Fibroblast of the aortic adventitia (primary cell): ENCODE data around the gene GGCT. TPM values are rescaled to one million over a fixed set of nuclear protein-coding genes. Genes with fewer than 3 reads are reported as not detected.

Experiments used
- DNase-seq: peaks from one replicate; pipeline ENCODE4 v3.0.0-alpha.2; 2010; ENCODE audit warnings: low read depth
- H3K4me3 ChIP-seq: 2 replicates; pipeline ENCODE4 v1.5.1; 2011; ENCODE audit warnings: low read depth, mild to moderate bottlenecking, control low read depth, low read length, moderate library complexity
- total RNA-seq: library from RNA; depleted of rRNA; stranded (reverse); fragments of >200 nt; gene quantifications from 2 replicates; pipeline ENCODE4 v1.2.3, GENCODE V29; 2012; ENCODE audit warnings: low replicate concordance
- TF ChIP-seq, protein P1 (sequence below): IDR thresholded peaks from 2 replicates; pipeline ENCODE4 v1.5.1; 2011; ENCODE audit warnings: mild to moderate bottlenecking, low read length, control low read depth, inconsistent platforms; ENCODE audit not compliant: insufficient read depth

Gene GGCT
- total RNA-seq, 1 donor = 27.3 TPM

DNA sequence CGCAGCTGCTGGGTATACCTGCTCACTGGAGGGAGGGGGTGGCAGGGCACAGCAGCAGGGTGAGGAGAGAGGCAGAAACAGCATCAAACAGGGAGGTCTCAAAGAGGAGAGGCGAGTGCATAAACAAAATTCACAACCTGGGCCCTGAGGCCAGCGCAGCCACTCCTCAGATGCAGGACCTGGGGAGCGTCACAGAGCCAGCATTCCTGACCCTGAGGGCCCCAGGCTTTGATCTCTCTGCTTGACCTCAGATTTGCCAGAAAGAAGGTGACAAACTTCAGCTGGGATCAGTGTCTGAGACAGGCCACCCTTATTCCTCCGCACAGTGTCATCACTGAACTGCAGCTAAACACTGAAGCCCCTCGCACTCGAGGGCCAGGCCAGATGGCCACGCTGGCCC is 51.6 kb downstream of the GGCT start:
- TF ChIP-seq, protein P1, sequence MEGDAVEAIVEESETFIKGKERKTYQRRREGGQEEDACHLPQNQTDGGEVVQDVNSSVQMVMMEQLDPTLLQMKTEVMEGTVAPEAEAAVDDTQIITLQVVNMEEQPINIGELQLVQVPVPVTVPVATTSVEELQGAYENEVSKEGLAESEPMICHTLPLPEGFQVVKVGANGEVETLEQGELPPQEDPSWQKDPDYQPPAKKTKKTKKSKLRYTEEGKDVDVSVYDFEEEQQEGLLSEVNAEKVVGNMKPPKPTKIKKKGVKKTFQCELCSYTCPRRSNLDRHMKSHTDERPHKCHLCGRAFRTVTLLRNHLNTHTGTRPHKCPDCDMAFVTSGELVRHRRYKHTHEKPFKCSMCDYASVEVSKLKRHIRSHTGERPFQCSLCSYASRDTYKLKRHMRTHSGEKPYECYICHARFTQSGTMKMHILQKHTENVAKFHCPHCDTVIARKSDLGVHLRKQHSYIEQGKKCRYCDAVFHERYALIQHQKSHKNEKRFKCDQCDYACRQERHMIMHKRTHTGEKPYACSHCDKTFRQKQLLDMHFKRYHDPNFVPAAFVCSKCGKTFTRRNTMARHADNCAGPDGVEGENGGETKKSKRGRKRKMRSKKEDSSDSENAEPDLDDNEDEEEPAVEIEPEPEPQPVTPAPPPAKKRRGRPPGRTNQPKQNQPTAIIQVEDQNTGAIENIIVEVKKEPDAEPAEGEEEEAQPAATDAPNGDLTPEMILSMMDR = no peak

DNA sequence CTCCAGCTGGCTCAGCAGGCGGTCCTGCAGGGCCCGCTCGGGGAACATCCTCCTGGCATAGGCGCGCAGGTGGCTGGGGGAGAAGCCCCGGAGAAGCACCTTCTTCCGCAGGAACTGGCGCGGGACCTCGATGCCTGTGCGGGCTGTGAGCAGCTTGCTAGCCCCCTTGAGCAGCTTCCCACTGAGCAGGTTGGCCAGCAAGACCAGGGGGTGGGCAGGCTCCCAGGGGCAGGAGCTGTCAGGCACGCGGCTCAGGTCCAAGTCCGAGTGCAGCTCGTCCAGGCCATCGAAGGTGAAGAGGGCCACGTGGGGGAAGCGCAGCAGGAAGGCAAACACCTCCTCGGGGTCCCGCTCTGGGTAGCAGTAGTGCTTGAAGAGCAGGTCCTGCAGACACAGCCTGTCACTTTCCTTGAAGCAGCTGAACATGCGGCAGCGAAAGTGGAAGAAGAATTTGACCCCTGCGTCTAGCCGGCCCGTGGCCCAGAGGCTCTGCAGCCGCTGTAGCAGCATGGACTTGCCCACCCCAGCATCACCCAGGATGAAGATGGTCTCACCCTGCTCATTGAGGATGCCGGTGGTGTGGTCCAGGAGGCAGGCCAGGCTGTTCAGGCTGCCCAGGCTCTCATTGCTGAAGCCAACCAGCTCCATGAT is 52.2 kb downstream of the GGCT start:
- no peak for DNase-seq
- TF ChIP-seq, protein P1 = no peak
- H3K4me3 ChIP-seq = no peak overlapping the region

More for the DNA sequence above, 51.6 kb downstream of the GGCT start:
- DNase-seq = no peak
- H3K4me3 ChIP-seq = no peak overlapping the region

DNA sequence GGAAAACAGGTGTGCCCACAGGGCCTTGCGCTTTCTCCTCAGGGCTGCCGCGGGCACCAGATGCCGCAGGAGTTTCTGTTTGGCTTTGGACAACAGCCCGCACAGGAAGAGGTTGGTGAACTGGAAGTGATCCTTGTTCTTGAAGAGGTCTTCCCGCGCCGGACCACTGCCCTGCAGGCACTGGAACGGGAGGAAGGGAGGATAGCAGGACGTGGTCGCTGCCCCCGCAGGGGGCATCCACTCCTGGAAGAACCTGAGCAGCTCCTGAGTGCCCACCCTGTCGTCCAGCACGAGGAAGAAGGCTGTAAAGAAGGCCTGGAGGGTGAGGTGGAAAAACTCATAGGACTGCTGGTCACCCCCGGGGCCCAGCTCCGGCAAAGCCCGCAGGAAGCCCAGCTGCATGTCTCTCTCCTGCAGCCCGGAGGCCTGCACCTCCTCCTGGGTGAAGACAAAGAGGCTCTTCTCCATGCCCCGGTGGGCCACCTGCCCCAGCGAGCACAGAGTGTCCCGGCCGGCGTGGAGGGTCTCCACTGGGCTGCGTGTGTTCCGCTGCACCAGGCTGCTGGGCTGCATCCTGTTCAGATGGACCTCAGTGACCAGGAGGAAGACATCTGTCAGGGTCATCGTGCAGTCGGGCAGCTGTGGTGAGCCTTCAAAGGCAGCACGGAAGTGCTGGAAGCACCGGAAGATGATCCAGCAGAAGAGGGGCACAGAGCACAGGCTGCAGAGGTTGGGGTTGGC is 52.9 kb downstream of the GGCT start:
- no peak for DNase-seq
- TF ChIP-seq, protein P1 = no peak
- no peak overlapping the region for H3K4me3 ChIP-seq

DNA sequence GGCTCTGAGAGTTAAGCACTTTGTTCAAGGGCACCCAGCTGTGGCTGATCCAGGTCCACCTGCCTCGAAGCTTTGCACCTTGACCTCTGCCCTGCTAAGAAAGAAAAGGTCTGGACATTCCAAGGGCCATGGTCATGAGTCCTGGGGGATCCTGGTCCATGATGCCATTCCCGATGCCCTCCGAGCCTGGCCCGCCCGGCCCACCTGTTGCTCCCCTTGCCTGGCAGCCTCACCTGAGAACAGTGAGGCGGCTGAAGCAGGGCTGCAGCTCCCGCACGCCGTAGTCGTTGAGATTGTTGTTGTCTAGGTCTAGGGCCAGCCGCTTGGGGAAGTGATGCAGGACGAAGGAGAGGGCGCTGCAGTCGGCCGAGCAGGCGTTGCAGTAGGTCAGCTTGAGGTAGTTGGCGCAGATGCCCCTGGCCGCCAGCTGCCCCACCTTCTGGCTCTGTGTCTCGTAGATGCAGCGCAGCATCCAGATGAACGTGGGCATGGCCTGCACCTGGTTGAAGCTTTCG is 53.6 kb downstream of the GGCT start:
- TF ChIP-seq, protein P1 = no peak
- DNase-seq = no peak
- H3K4me3 ChIP-seq = no peak overlapping the region

DNA sequence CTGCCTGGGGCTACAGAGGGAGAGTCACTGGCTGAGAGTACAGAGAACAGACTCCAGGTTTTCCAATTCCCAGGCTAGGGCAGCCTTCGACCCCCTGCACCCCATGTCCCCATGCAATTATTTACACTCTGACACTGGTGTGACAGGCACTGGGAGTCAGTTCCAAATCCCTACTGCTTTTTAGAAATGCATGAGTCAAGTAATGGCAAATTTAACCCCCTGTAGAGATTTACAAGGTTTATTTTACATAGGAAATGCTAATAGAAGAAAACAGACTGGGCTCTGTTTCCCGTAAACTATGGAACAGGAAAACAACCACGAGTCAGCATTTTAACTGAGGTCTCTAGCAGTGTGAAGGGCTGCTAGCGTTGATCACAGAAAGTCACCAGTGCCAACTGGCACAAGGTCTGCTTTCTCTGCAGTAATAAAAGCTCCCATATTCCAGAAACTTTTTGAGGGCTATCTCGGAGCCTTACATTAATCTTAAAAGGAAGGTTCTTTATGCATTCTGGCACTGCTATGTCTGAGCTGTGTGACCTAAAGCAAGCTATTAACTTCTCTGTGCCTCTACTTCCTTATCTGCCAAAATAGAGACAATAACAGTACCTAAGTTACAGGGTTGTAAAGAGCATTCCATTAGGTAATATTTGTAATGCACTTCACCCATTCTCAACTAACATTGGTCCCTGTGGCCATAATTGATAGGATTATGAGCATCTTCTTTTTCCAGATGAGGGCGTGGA is 54.2 kb downstream of the GGCT start:
- no peak overlapping the region for H3K4me3 ChIP-seq
- TF ChIP-seq, protein P1 = no peak
- DNase-seq = no peak

DNA sequence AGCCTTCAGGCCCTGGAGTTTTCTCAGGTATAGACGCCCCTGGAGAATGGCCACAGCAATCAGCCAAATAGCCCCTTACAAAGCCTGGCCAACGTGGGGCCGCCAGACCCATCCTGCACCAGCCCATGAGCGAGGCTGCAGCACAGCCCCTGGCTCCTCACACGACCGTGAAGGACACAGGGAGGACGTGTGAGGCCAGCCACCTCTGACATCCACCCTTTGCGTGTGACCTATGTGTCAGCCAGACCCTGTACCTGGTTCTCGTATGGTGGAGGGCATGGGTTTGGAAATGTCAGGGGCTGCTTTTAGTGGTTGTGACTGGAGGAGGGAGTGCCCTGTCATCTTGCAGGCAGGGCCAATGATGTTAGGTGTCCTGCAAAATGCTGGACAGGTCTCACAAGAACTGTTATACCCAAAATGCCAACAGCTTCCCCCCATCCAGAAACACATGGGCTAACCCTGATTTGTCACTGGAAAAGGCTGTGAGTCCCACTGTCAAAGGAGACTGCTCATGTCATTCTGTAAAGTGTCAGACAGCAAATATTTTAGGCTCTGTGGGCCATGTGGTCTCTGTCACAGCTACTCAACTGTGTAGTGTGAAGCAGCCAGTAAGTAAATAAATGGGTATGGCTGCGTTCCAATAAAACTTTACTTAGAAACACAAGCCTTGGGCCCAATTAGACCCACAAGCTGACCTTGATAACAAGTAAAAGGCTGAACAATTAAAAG is 56.0 kb downstream of the GGCT start:
- TF ChIP-seq, protein P1 = no peak
- no peak overlapping the region for H3K4me3 ChIP-seq
- DNase-seq = no peak
